Stimulated activated CD4-positive, alpha-beta T cell treated with anti-CD3 and anti-CD28 coated beads, TNF-alpha, amount 100 ng/mL, for 4 hours (primary cell): Measurements from ENCODE around the gene UTP3.
"Not testable (repeated sequence)": the region's sequence is repeated elsewhere in the genome, so short reads cannot be mapped to it uniquely, and the experiment has no call there.

Source experiments
- DNase-seq, 3 experiments: peaks; one replicate each; pipeline ENCODE4 v3.0.0-alpha.2; 2020; ENCODE audit warnings: low read depth in 3 of 3

UTP3 gene, protein sequence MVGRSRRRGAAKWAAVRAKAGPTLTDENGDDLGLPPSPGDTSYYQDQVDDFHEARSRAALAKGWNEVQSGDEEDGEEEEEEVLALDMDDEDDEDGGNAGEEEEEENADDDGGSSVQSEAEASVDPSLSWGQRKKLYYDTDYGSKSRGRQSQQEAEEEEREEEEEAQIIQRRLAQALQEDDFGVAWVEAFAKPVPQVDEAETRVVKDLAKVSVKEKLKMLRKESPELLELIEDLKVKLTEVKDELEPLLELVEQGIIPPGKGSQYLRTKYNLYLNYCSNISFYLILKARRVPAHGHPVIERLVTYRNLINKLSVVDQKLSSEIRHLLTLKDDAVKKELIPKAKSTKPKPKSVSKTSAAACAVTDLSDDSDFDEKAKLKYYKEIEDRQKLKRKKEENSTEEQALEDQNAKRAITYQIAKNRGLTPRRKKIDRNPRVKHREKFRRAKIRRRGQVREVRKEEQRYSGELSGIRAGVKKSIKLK

DNA sequence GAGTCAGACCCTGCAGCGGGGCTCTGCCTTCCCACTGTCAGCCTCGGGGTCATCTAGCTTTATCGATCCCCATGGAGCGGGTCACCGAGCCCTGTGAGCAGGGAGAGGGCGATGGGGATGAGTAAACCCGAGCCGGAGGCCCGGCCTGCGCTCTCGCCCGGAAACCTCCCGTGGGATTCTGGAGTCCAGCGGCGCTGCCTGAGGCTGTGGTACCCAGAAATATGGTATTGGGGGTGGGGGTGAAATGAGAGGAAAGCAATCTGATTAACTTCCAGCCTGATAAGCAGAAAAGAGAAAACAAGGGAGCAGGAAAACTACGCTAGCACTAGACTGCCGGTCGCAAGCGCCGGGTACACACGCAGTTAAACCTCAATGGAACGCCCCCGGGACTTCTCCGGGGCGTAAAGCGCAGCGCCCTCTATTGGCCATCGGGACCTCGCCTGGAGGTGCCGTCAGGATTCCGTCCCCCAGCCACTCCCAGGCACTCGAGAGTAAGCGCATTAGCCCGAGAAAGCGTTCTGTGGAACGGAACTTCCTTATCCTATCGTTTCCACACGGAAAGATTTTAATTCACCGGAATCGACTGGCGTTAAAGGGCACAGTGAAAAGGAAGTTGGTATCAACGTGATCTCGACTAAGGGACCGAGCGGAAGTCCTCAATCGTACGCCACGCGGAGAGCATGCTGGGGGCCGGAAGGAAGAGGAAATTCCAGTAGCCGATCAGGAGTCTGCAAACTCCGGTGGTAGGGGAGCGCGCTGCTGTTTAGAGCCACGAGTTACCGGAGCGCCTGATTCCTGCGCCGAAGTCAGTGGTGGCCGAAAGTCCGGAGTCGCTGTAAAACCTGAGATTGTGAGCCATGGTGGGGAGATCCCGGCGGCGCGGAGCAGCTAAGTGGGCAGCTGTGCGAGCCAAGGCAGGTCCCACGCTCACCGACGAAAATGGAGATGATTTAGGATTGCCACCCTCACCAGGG lies at the start of gene UTP3:
Gene UTP3, plus strand, starts transcription at position 712 of the 974 bp plus-strand sequence. Its CDS starts 146 bp downstream, at position 858.
- DNase-seq, result peak; percentile 84 to 89 (median 88)

GRCh38 chr4:70640192-70640591 lies 48.1 kb upstream of the UTP3 start:
- DNase-seq, result no peak

DNA sequence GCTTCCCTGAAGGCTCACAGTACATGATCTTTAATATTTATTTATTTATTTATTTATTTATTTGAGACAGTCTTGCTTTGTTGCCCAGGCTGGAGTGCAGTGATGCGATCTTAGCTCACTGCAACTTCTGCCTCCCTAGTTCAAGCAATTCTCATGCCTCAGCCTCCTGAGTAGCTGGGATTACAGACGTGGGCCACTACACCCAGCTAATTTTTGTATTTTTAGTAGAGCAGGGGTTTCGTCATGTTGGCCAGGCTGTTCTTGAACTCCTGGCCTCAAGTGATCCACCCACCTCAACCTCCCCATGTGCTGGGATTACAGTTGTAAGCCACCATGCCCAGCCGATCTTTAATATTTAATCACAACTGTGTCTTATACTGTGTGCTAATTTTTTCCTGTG lies 37.6 kb upstream of the UTP3 start:
- not testable (repeated sequence) for DNase-seq

DNA sequence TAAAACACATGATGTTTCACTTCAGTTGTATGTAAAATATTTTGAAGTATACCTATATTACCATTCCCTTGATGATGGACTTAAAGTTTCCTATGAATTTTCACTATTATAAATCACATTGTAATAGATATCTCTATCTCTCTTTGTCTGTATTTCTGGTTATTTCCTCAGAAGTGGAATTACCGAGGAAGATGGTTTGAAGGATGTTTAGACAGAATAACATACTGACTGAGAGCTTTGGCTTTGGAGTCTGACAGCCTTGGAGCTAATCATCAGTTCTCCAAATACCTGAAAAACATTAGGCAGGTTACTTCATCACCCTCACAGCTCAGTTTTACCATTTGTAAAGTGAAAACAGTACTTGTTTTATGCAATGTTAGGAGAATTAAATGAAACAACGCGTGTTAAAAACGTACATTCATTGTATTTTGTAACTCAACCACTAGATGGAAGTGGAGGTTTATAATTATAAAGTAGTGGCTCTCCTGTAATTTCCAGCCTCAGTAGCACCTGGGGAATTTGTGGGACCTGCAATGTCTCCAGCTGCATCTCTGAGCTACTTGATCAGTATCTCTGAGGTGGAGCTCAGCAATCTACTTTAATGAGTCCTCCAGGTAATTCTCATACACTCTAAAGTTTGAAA lies 36.3 kb upstream of the UTP3 start:
- DNase-seq, result no peak

GRCh38 chr4:70654605-70655011 lies 33.7 kb upstream of the UTP3 start:
- DNase-seq, result no peak

DNA sequence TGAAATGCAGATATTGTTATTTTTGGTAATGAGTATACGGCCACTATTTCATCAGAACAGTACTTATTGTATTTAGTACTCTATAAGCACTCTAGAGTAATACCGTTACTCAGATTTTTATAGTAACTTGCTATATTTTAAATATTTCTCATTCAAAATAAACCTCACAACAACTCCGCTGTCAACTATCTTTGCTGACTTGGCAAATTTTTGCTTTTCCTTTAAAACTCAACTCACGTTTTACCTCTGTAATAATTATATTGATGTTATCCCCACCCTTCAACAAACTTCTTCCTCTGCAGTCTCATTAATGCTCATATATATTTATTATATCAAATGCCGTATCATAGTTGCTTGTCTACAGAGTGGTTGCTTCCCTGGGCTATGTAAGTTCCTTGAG lies 31.0 kb upstream of the UTP3 start:
- DNase-seq, result no peak

DNA sequence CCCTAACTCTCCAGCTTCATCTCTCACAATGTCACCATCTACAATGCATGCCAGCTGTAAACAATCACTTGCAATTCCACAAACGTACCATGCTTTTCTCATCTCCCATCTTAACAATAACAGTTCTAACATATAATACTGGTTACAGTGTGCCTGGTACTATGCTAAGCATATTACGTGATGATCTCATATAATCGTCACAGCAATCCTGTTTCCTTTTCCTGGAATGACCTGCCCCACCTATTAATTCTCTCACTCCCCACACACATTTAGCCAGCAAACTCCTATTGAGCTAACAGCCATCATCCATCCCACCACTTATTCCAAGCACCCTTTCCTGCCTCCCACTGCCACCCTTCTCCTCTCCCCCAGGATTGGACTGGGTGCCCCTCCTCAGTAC lies 29.9 kb upstream of the UTP3 start:
- no peak for DNase-seq

- no peak for DNase-seq
Measured at GRCh38 chr4:70660106-70660505, 28.2 kb upstream of the UTP3 start.

DNA sequence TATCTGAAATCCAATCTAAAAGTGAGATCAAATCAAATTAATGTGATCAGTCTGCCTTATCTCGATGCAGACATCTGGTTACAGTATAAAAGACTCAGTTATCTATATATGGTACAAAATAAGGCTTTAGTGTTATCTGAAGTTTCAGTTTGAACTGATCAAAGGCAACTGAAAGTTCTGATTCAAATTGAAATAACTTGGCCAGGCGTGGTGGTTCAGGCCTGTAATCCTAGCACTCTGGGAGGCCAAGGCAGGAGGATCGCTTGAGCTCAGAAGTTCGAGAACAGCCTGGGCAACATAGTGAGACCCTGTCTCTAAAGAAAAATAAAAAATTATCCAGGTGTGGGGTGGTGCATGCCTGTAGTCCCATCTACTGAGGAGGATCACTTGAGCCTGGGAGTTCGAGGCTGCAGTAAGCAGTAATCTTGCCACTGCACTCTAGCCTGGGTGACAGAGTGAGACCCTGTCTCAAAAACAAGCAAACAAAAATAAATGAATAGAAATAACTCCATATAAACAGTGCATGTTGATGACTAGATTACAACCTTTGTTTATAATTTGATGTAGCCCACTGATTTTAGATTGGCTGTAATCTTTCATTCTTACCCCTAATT lies 26.9 kb upstream of the UTP3 start:
- DNase-seq, result not testable (repeated sequence)

- DNase-seq, result no peak
Measured at GRCh38 chr4:70666369-70666768, 22.0 kb upstream of the UTP3 start, which contains the start of gene JCHAIN. Gene JCHAIN (minus strand): TSS chr4:70666508. CDS start chr4:70666490, 18 bp downstream.

GRCh38 chr4:70667740-70668535 lies 20.4 kb upstream of the UTP3 start:
- DNase-seq, result no peak

DNA sequence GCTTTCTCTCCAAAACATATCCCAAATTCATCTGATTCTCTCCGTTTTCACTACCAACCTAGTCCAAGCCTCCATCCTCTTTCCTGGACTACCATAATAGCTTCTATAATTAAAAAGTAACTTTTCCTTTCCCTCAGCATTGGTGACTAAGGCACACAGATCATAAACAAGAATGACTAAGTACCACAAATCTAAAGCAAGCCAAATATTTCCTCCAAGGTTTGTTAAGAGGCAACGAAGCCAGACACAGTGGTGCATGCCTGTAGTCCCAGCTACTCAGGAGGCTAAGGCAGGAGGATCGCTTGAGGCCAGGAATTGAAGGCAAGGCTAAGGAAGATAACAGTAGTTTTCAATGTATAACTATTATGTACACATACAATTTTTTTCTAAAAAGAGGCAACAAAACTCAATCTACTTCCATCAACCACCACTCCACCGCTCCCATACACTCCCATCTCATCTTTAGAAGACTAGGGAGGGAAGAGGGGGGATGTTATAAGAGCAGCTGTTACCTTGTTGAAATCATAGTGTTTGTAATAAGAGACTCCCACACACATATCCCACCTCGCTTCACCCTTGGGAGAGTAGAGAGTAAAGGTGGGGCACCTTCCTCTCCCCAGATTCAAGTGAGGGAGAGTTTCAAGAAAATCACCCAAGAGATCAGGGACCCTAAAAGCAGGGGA lies 17.9 kb upstream of the UTP3 start:
- no peak for DNase-seq

DNA sequence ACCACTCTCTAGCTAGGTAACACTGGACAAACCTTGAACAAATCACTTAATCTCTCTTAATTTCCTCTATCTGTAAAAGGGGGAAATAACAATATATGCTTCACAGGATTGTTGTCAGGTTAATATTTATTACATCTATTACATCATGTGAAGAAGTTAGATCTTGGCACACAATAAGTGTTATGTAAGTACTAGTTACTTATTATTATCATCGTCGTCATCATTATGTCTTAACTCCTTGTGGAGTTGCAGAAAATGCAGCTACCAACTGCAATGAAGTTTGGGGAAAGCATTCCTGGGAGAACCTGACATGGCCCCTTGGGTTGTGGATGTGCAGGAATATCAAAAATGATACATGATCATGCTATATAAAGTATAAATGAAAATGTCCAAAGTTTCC lies 17.2 kb upstream of the UTP3 start:
- no peak for DNase-seq

DNA sequence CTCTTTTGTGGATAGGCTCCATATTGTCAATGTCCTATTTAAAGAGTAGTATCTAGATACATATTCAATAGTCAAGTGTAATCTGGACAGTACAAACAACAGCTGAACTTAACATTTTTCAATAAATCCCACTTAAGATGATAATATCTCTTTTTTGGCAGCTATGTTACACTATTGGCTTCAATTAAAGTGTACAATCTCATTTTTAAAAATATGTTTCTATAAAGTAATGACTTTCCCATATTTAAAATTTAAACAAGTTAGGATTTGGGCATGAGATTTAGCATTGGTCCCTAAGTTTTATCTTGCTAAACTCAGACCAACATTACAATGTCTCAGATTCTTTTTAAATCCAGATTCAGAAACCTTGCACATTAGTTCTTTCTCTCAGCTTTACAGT lies 14.1 kb upstream of the UTP3 start:
- no peak for DNase-seq

DNA sequence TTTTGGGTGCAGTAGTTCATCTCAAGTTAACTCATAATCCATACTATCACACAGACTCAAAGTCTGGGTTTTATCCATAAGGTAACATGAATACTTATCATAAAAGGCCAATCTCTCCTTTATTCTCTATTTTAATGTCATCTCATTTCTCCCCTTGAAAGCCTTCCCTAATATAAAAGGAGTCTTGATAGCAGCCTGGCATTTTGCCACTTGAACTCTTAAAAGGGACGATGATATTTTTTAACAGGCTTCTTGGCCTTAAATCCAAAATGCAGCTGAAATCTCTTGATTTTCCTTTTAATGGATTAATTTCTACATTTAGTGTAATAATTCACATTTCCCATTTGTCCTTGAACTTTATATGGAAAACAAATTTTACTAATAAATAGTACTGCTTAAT lies 13.6 kb upstream of the UTP3 start:
- DNase-seq, result no peak

DNA sequence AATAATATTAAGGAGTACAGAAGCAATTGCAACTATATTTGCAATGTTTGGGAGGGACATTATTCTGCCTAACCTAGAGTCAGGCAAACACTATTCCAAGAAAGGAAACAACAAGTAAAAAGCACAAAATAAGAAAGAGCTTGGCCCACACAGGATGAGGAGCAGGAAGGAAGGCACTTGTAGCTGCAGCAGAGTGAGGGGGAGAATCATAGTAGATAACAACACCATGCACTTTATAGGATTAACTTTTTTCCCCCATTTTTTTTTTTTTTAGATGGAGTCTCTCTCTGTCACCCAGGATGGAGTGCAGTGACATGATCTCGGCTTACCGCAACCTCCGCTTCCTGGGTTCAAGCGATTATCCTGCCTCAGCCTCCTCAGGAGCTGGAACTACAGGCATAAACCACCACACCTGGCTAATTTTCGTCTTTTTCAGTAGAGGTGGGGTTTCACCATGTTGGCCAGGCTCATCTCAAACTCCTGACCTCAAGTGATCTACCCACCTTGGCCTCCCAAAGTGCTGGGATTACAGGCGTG lies 11.7 kb upstream of the UTP3 start:
- DNase-seq, result no peak

- DNase-seq, result no peak
Measured at GRCh38 chr4:70678383-70678999, 9.8 kb upstream of the UTP3 start.

- no peak for DNase-seq
Measured at GRCh38 chr4:70680934-70681333, 7.4 kb upstream of the UTP3 start.

- DNase-seq, result no peak
Measured at GRCh38 chr4:70681704-70682103, 6.6 kb upstream of the UTP3 start.
